Hematopoietic multipotent progenitor cell treated with erythropoietin and hydrocortisone succinate and interleukin-3 and kit ligand, for 6 days (in vitro differentiated cells): ENCODE measurements around the gene FYCO1.
"Not testable (repeated sequence)": the region's sequence is repeated elsewhere in the genome, so short reads cannot be mapped to it uniquely, and the experiment has no call there.

Experiments
- DNase-seq: peaks from one replicate; pipeline ENCODE4 v3.0.0-alpha.2; 2015

The FYCO1 gene

GRCh38 chr3:45995236-45996192, at the start of gene FYCO1:
Gene FYCO1 (minus strand): TSS chr3:45995824. CDS start chr3:45984910, 10,914 bp downstream.
- peak; percentile 94 for DNase-seq

DNA sequence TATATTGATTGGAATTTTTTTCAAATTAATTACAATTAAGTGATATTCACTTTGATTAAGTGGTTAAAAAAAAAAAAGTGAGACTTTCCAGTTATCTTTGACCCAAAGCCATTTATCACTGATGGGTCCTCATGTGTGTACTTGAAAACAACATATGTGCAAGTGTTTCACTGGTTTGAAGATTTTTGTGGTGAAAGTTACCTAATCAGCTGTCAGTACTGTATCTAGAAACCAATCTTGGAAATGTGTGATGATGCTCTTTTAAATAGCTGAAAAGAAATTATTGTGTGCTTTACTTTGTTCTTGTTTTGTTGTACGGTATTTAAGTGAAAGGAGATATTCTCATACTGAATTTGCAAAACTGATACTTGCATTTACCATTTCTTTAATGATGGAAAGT, 43.3 kb upstream of the FYCO1 start:
- no peak for DNase-seq

- not testable (repeated sequence) for DNase-seq
Observed at GRCh38 chr3:46038071-46038470, 42.4 kb upstream of the FYCO1 start.

DNA sequence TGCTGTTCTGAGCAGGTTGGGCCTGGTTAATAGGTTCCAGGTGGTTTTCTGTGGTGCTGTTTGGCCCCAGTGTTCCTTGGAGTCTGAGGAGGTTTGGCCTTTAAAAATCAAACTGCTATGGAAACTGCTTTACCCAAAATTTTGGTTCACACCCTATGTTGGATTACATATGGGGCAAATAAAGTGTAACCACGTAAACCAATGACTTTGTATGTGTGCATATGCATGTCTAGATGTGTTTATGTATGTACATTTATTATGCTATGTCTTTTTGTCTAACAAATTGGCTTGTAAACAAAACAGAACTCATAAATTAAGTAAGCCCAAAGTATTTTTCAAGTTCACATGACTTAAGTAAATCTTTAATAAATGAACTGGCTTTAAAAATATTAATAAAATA, 40.6 kb upstream of the FYCO1 start:
- no peak for DNase-seq

DNA sequence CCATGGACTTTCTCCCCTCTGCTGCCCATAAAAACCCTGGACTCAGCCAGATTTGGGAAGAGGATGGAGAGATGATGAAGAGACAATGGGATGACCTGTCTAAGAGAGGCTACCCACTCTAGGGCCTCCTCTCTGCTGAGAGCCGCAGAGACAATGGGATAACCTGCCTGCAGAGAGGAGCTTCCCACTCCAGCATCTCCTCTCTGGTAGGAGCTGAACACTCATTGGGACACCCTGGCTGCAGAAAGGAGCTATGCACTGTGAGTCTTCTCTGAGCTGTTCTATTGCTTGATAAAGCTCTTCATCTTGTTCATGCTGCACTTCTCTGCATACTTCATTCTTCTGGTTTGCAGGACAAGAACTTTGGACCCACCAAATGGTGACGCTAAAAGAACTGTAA, 36.1 kb upstream of the FYCO1 start:
- no peak for DNase-seq

GRCh38 chr3:46031269-46031668, 35.6 kb upstream of the FYCO1 start:
- no peak for DNase-seq

DNA sequence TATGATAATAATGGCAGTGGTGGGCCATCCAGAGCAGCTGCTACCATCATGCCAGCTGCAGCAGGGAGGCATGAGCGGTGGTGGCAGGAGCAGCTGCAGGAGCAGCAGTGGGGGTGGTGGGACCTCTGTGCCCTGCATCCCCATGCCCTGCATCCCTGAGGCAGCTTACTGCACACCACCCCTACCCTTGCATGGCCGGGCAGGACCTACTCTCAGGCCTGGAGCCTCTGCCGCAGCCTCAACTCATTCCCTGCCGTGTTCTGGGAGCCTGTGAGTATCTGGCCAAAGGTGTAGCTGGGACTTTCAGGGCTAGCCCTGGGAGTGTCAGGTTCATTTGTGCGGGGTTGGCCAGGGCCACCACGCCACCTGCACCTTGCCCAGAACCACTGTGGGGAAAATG, 35.0 kb upstream of the FYCO1 start:
- DNase-seq: no peak

DNA sequence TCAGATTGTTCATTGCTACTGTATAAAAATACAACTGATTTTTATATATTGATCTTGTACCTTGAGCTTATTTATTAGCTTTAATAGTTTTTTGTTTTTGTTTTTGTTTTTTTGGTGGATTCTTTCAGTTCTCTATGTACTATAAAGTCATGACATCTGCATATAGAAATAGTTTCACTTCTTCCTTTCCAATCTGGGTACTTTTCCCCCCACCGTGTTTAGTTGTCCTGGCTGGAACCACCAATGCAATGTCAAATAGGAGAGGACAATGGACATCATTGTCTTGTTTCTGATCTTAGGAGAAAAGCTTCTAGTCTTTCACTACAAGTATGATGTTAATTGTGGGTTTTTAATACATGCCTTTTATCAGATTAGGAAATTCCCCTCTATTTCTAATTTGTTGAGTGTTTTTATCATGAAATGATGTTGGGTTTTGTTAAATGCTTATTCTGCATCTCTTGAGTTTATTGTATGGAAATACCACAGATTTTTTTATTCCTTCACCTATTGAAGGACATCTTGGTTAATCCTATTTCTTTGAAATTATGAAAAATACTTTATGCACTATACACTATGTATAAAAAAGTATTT, 34.4 kb upstream of the FYCO1 start:
- DNase-seq: no peak

GRCh38 chr3:46027736-46028397, 32.2 kb upstream of the FYCO1 start:
- DNase-seq: peak; percentile 11

GRCh38 chr3:46027021-46027705, 31.5 kb upstream of the FYCO1 start, which contains the start of gene XCR1:
Gene XCR1 (minus strand): TSS chr3:46027483. CDS start chr3:46021947, 5,536 bp downstream.
- DNase-seq: no peak

DNA sequence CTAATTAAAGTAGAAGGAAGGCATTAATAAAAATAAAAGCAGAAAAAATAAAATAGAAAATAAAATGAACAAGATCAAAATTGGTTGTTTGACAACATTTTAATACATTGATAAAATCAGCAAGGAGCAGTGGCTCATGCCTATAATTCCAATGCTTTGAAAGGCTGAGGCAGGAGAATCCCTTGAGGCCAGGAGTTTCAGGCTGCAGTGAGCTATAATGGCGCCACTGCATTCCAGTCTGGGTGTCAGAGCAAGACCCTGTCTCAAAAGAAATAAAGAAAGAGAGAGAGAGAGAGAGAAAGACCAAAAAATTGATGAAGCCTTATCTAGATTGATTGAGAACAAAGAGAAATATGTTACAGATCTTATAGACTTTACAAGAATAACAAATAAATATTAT, 29.5 kb upstream of the FYCO1 start:
- DNase-seq: no peak

DNA sequence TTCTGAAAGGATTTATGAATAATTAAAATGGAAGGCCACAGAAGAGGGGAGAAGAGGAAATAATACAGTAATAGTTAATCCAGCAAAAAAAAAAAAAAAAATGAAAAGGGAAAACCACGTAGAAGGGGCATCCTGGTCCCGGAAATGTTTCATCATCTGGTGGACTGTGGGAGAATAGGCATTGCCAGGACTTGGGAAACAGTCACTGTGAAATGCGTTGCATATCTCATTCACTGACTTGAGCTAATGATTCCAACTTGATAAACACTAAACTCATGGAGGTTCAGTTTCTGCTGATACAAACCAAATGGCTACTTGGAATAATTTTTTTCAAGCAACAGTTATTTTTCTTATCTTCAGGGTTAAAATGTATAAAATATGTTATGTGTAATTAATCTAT, 28.5 kb upstream of the FYCO1 start:
- no peak for DNase-seq

- DNase-seq: no peak
Observed at GRCh38 chr3:46022909-46023785, 27.5 kb upstream of the FYCO1 start.

DNA sequence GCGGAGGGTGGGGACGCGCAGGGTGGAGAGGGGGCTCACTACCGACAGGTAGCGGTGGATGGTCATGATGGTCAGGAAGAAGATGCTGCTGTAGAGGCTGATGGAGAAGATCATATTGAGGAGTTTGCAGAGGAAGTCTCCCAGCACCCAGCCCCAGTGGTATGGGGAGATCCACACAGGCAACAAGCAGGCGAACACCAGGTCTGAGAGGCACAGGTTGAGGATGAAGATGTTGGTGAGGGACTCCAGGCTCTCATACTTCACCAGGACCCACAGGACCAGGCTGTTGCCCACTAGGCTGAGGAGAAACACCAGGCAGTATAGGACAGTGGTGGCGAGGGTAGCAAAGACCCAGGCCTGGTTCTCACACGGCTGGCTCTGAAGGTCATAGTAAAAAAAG, 25.9 kb upstream of the FYCO1 start:
- no peak for DNase-seq

DNA sequence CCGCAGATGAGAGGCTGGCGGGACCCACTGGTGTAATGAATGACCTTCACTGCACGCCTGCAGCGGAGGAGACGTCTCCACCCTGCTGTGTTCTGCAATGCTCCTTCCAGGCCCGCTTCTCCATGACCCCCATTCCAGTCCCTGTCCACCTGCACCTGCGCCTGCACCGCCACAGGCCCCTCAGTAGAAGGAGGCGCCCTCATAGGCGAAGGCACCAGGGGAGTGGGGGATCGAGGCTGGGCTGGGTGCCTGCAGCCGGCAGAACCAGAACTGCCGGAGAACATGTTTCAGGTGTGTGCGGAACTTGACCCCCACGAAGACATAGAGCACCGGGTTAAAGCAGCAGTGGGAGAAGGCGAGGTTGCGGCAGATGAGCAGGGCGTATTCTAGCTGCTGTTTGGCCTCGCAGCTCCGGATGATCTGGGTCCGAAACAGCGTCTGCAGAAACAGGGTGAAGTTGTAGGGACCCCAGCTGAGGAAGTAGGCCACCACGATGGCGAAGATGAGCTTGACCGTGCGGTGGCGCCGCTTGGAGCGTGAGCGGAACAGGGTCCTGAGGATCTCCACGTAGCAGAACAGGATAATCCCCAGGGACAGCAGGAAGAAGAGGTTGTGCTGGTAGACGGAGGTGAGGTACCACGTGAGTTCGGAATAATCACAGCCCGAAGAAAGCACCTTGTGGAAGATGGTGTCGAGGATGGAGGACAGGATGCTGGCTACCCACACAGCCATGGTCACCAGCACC, 25.3 kb upstream of the FYCO1 start:
- no peak for DNase-seq

DNA sequence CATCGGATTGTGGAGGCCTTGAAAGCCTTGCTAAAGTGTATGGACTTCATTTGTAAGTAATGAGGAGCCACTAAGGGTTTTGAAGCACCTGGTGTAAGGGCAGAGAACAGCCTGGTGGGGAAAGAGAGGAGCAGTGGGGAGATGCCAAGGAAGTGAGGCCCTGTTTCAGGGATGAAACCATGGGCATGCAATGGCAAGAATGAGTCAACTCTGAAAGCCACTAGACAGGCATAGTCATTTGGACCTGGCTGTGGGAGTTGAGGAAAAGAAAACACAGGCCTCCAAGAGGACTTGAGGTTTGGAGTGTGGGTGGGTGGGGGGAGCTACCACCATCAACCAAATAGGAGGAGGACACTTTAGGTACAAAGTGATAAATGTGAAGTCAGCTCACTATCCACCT, 24.1 kb upstream of the FYCO1 start:
- no peak for DNase-seq

GRCh38 chr3:46017720-46018119, 22.1 kb upstream of the FYCO1 start:
- peak; percentile 39 for DNase-seq

DNA sequence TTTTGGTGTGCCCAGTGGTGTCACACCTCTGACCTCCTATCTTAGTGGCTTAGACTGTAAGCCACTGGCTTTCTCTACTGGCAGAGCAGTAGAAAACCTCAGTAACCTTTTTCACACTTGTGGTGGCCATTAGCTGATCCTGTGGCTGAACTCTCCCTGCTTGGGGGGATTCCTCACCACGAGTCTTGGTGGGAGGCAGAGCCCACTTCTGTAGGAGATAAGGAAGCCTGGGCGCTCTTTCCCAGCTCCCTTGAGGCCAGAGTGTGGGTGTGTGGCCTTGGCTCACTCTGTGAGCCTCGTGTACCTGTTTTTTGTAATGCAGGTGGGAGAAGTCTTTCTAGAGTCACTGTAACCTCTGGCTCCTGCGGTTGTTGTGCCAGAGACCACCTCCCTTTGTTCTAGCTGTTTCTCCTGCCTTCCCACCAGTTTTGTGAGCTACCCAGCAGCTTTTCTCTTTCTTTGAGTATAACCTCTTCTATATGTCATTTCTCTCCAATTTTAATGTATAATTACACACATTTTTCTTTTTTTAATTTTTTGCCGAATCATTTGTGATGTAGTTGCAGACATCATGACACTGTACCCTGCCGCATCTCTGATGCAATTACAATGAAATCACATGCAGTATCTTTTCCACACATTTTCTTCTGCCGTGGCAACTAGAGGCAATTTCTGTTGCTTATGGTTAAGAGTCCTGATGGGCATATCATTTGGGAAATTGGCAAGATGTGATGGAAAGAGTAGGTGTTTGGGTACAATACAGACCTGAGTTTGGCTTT, 17.9 kb upstream of the FYCO1 start:
- no peak for DNase-seq

DNA sequence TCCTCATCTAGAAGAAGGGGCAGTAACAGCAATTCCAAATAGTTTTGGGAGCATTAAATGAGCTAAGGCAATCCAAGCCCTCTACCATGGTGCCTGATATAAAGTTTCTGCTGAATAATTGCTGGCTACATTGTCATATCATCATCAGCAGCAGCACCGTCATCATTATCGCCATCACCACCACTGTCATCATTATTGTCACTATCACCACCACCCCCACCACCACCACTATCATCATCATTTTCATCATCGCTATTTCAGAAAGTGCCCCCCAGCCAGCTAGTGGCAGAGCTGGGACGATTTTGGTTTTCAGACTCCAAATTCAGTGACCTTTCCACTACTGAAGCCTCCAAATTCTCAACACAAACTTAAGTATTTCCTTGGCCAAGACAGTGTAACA, 16.6 kb upstream of the FYCO1 start:
- no peak for DNase-seq

DNA sequence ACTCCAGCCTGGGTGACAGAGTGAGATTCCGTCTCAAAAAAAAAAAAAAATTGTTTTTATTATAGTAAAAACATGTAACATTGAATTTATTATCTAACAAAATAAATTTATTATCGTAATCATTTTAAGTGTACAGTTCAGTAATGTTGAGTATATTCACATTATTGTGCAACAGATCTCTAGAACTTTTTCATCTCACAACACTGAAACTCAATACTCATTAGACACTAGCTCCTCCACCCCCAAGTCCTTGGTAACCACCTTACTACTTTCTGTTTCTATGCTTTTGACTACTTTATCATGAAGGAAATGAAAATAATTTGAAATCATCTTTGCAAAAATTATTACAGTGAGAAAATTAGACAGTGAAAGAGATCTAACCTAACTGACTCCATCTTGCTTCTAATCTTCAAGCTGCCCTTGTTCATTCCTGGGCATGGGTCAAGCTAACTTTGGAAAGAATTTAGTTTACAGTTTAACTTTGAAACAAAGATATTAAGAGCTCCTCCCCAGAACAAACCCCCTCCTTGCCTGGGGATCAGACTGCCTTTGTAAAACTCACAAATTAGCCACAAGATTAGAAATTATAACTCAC, 15.0 kb upstream of the FYCO1 start:
- no peak for DNase-seq
